Measurements from ENCODE around the gene KIRREL3. TPM values are rescaled to one million over a fixed set of nuclear protein-coding genes. Genes with fewer than 3 reads are reported as not detected.

KIRREL3 gene
- total and polyA plus RNA-seq, 8 donors: 0.06 to 1.1 (median 0.26) TPM; not detected in 2

- no peaks in the 10 kb centered on the region for H3K4me1 ChIP-seq
- no peak overlapping the region for H3K27ac ChIP-seq
- H3K27me3 ChIP-seq: peaks cover 0 to 3% (median 0%) of the 10 kb centered on the region in 4 donors
- H3K36me3 ChIP-seq: no peaks in the 10 kb centered on the region
- WGBS, 2 donors: 43 to 56% methylated on average over 4 of the region's 4 CpGs
- ATAC-seq (no peak), DNase-seq (no peak), FAIRE-seq (no peak)
- no peaks in the 10 kb centered on the region for H3K9me3 ChIP-seq
- intact Hi-C loops (cut with DNase I): no loop called here
- no peak overlapping the region for H3K4me3 ChIP-seq
- TF ChIP-seq, protein P1, sequence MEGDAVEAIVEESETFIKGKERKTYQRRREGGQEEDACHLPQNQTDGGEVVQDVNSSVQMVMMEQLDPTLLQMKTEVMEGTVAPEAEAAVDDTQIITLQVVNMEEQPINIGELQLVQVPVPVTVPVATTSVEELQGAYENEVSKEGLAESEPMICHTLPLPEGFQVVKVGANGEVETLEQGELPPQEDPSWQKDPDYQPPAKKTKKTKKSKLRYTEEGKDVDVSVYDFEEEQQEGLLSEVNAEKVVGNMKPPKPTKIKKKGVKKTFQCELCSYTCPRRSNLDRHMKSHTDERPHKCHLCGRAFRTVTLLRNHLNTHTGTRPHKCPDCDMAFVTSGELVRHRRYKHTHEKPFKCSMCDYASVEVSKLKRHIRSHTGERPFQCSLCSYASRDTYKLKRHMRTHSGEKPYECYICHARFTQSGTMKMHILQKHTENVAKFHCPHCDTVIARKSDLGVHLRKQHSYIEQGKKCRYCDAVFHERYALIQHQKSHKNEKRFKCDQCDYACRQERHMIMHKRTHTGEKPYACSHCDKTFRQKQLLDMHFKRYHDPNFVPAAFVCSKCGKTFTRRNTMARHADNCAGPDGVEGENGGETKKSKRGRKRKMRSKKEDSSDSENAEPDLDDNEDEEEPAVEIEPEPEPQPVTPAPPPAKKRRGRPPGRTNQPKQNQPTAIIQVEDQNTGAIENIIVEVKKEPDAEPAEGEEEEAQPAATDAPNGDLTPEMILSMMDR (IDR thresholded peaks at IDR 0.05): no peak
These were observed 440.3 kb downstream of the KIRREL3 start for GRCh38 chr11:126560221-126560620.

GRCh38 chr11:126548581-126549550 is 451.7 kb downstream of the KIRREL3 start:
- intact Hi-C loops (cut with DNase I): no loop called here
- H3K4me1 ChIP-seq: peaks cover 0 to 3% (median 0%) of the 10 kb centered on the region in 3 donors
- FAIRE-seq (no peak), DNase-seq (no peak), ATAC-seq (no peak)
- WGBS, 2 donors: 52 to 61% methylated on average over 20 of the region's 20 CpGs
- no peak overlapping the region for H3K27ac ChIP-seq
- H3K36me3 ChIP-seq: no peaks in the 10 kb centered on the region
- no peaks in the 10 kb centered on the region for H3K27me3 ChIP-seq
- no peaks in the 10 kb centered on the region for H3K9me3 ChIP-seq
- TF ChIP-seq, protein P1 (IDR thresholded peaks at IDR 0.05): no peak
- no peak overlapping the region for H3K4me3 ChIP-seq

DNA sequence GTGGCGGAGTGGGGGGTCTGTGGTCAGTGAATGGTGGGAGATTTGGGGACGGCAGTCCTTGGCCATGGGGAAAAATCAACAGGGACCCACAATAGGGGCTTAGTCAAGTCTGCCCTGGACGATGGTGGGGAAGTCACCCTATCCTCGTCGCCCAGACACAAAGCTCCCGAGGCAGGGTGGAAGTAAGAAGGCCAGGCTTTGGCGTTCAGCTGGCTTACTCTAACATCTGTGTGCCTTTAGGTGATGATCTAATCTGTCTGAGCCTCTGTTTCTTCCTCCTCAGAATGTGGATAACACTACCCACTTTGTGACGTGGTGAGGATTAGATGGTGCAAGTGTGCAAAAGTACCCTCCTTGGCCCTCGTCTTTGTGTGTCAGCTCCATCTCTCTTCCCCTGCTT is 452.9 kb downstream of the KIRREL3 start:
- intact Hi-C loops (cut with DNase I): no loop called here
- 56 to 63% methylated on average over 9 of the region's 9 CpGs for WGBS, 2 donors
- DNase-seq (no peak), FAIRE-seq (no peak), ATAC-seq (no peak)
- peaks cover 0 to 3% (median 0%) of the 10 kb centered on the region in 3 donors for H3K4me1 ChIP-seq
- no peak overlapping the region for H3K27ac ChIP-seq
- no peaks in the 10 kb centered on the region for H3K9me3 ChIP-seq
- H3K36me3 ChIP-seq: no peaks in the 10 kb centered on the region
- no peak overlapping the region for H3K4me3 ChIP-seq
- TF ChIP-seq, protein P1 (IDR thresholded peaks at IDR 0.05): no peak
- no peaks in the 10 kb centered on the region for H3K27me3 ChIP-seq

GRCh38 chr11:126547161-126547560 is 453.4 kb downstream of the KIRREL3 start:
- H3K36me3 ChIP-seq: no peaks in the 10 kb centered on the region
- no peak overlapping the region for H3K27ac ChIP-seq
- H3K9me3 ChIP-seq: no peaks in the 10 kb centered on the region
- no peak for DNase-seq
- peaks cover 0 to 3% (median 0%) of the 10 kb centered on the region in 3 donors for H3K4me1 ChIP-seq
- no peak overlapping the region for H3K4me3 ChIP-seq
- no peak for ATAC-seq
- no peak for FAIRE-seq
- TF ChIP-seq, protein P1 (IDR thresholded peaks at IDR 0.05): no peak
- 64 to 72% methylated on average over 9 of the region's 9 CpGs for WGBS, 2 donors
- H3K27me3 ChIP-seq: no peaks in the 10 kb centered on the region
- intact Hi-C loops (cut with DNase I): no loop called here

- TF ChIP-seq, protein P1 (IDR thresholded peaks at IDR 0.05): no peak
- WGBS, 2 donors: 59 to 74% methylated on average over 5 of the region's 5 CpGs
- no peaks in the 10 kb centered on the region for H3K27me3 ChIP-seq
- intact Hi-C loops (cut with DNase I): no loop called here
- peaks cover 0 to 3% (median 0%) of the 10 kb centered on the region in 3 donors for H3K4me1 ChIP-seq
- H3K36me3 ChIP-seq: no peaks in the 10 kb centered on the region
- ATAC-seq (no peak), DNase-seq (no peak), FAIRE-seq (no peak)
- H3K9me3 ChIP-seq: no peaks in the 10 kb centered on the region
- H3K4me3 ChIP-seq: no peak overlapping the region
- no peak overlapping the region for H3K27ac ChIP-seq
These were observed 453.9 kb downstream of the KIRREL3 start for GRCh38 chr11:126546694-126547093.

Measured in pancreas (tissue), 10 donors.